OCI-LY1 (cell line): Measurements from ENCODE around the gene IFTAP.

Experiments used
- EZH2 ChIP-seq: fragments of 200-600 bp; sonication (generic), shearing (Covaris generic); IDR thresholded peaks from 2 replicates; pipeline ENCODE4 v1.8.0; 2017; ENCODE audit warnings: borderline replicate concordance, mixed run types, mild to moderate bottlenecking, antibody characterized with exemption, low read length, moderate library complexity, mixed read lengths
- TF ChIP-seq, protein P1 (sequence below): fragments of 200-600 bp; sonication (generic), shearing (Covaris generic); IDR thresholded peaks from 2 replicates; pipeline ENCODE4 v1.5.1; 2017; ENCODE audit warnings: mild to moderate bottlenecking, antibody characterized with exemption, low read length, moderate library complexity, mixed read lengths

GRCh38 chr11:36620246-36620645 is 25.9 kb downstream of the IFTAP start:
- TF ChIP-seq, protein P1, sequence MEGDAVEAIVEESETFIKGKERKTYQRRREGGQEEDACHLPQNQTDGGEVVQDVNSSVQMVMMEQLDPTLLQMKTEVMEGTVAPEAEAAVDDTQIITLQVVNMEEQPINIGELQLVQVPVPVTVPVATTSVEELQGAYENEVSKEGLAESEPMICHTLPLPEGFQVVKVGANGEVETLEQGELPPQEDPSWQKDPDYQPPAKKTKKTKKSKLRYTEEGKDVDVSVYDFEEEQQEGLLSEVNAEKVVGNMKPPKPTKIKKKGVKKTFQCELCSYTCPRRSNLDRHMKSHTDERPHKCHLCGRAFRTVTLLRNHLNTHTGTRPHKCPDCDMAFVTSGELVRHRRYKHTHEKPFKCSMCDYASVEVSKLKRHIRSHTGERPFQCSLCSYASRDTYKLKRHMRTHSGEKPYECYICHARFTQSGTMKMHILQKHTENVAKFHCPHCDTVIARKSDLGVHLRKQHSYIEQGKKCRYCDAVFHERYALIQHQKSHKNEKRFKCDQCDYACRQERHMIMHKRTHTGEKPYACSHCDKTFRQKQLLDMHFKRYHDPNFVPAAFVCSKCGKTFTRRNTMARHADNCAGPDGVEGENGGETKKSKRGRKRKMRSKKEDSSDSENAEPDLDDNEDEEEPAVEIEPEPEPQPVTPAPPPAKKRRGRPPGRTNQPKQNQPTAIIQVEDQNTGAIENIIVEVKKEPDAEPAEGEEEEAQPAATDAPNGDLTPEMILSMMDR, result no peak
- TF ChIP-seq EZH2, result no peak
